ENCODE data around the gene HNF4A.

Gene HNF4A

DNA sequence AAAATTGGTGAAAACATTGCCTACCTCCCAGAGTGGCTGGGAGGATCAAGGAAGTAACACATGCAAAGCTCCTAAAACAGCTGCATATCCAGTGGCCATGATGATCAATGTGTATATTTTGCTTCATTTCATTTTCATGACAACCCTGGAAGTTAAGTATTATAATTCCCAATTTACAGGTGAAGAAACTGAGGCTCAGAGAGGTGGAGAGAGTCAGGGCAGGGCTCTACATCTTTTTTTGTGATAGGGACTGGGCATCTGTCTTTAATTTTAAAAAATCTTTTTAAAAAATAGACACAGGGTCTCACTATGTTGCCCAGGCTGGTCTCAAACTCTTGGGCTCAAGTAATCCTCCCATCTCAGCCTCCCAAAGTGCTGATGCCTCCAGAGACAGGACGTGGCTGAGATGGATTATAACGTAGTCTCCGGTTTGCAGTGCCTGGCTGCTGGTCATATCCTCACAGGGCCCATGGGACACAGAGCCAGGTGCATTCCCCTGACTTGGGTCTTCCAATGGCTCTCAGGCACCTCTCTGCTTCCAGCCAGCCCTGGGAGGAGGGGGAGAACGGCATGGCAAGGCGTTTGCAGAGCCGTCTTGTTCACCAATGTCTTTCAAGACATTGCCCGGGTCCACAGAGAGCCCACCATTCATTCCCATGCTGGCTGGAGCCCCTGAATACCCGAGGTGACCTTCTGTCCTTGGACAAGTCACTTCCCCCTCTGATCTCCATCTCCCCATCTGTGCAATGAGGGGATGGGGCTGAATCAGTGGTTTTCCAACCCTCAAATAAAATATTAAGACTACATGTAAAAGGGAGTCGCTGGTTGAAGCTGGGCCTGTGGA is 38.3 kb downstream of the HNF4A start:
- no peak for DNase-seq

GRCh38 chr20:44394452-44394701 is 38.9 kb downstream of the HNF4A start:
- DNase-seq: no peak

GRCh38 chr20:44394702-44395460 is 39.4 kb downstream of the HNF4A start:
- DNase-seq: no peak

- DNase-seq: no peak
Observed at GRCh38 chr20:44395461-44396340, 40.2 kb downstream of the HNF4A start.

GRCh38 chr20:44396369-44397130 is 41.1 kb downstream of the HNF4A start:
- DNase-seq: no peak

GRCh38 chr20:44398335-44398734 is 42.8 kb downstream of the HNF4A start:
- no peak for DNase-seq

- no peak for DNase-seq
Observed at GRCh38 chr20:44399446-44399845, 43.9 kb downstream of the HNF4A start.

DNA sequence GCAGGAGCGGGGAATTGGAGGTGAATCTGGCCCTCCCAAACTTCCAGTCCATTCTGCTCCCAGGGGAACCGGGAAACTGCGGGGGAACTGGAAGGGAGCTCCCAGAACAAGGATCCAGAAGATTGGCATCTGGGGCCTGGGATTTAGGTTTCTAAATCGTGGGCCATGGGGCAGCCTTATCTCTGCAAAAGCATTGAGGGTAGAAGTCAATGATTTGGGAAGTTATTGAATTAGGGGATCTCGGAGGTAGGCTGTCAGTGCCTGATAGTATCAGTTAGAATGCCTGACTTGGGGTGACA is 45.1 kb downstream of the HNF4A start:
- DNase-seq: no peak

DNA sequence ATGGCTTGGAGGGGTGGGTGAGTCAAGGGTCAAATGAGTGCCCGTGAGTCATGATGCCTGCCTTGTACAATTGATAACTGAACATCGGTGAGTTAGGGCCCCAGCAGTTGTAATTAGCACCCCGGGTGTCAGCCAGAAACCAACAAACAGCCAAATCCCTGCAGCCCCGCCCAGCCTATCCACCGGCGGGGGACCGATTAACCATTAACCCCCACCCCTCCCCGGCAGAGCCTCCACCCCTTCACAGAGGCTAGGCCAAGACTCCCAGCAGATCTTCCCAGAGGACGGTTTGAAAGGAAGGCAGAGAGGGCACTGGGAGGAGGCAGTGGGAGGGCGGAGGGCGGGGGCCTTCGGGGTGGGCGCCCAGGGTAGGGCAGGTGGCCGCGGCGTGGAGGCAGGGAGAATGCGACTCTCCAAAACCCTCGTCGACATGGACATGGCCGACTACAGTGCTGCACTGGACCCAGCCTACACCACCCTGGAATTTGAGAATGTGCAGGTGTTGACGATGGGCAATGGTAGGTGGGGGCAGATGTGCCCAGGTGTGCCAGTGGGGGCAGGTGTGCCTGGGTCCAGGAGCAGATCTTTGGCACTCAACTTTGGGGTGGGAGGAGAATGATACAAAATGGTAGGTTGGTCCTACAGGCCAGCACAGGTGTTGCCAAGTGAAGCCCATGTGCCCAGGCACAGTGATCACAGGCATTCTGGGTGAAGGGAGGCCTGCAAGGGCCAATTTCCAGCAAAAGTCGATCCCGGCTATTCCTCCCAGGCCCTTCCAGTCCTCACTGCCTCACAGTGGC is 45.7 kb downstream of the HNF4A start:
- no peak for DNase-seq

- no peak for DNase-seq
Observed at GRCh38 chr20:44401770-44402390, 46.4 kb downstream of the HNF4A start.

DNA sequence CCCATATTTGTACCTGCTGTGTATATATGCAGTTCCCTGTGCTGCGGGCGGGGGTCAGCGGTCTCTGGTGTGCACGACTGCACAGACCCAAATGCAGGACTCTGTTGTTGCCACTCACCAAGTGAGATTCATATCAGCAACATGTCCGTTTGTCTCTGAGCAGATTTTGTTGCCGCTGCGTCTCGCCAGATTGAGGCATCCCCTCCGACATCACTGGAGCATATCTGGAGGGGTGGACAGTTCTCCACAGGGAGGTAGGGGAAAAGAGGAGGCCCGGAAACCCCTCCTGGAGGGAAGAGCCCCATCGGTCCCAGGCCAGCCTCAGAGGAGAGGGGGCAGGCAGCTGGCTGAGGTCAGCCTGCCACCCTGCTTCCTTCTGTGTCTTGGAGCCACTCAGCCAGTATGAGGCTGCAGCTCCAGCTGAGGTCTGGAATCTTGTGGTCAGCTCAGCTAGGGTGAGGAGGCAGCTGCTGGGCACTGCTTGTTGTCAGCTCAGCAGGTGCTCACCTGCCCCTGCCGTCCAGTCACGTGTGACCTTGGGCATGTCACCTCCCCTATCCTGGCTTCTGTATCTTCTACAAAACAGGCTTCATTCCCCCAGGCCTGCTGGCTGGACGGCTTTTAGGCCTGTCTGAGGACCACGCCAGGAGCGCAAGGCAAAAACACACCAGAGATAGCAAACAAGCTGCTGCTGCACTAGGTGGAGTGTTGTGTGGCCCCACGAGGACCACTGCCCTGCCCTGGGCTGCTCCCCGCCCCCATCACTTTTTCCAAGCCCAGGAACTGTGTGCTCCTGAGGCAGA is 47.1 kb downstream of the HNF4A start:
- DNase-seq: no peak

DNA sequence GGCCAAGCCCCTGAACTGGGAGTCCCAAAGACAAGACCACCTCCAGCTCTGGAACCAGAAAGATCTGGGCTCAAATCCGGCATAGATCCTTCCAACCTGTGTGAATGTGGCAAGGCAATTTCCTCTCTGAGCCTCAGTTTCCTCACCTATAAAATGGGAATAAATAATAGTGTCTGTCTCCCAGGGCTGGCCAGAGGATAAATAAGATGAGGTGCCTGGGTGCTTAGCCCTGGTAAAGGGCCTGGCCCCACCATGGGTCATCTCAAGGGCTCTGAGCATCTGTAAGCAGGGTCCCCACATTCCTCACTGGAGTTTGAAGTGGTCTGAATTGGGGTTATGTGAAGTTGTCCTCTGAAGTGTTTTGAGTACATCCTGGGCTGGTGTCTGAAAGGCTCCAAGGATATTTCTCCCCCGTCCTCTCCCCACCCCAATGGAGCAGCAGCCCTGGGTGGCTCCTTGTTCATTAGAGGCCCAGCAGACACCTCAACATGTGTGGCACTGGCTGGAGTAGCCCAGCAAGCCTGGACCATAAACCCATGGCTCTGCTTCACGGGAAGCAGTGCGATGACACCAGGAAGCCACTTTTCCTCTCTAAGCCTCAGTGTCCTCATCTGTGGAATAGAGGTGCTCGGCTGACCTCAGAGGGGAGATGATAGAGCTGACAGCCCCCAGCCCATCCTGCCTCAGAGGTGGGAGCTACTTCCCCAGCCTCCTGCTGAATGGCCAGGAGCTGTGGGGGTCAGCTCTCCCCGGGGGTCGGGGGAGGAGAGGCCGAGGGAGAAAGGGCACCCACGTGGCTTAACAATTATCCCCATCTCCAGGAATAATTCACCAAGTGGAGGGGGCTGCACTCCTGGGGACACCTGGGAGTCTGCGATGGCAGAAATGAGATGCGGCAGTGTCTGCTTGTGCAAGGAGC is 48.0 kb downstream of the HNF4A start:
- DNase-seq: no peak

- DNase-seq: no peak
Observed at GRCh38 chr20:44404204-44405181, 49.0 kb downstream of the HNF4A start.

DNA sequence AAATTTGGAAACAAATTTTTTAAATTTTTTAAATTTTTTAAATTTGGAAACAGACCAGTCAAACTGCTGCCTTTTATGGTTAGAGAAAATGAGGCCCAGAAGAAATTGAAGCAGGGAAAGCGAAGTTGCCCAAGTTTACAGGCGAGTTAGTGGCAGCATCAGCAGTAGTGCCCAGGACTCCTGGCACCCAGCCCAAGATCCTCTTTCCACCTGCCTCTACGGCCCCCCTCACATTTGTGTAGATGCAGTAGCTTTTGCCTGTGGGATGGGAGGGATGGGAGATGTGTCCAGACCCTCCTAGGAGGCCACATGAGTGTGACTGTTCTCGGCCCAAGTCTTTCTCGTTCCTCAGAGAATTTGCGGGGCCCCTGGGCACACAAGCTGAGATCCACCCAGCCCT is 49.8 kb downstream of the HNF4A start:
- DNase-seq: no peak

- DNase-seq: no peak
Observed at GRCh38 chr20:44405785-44406571, 50.5 kb downstream of the HNF4A start.

DNA sequence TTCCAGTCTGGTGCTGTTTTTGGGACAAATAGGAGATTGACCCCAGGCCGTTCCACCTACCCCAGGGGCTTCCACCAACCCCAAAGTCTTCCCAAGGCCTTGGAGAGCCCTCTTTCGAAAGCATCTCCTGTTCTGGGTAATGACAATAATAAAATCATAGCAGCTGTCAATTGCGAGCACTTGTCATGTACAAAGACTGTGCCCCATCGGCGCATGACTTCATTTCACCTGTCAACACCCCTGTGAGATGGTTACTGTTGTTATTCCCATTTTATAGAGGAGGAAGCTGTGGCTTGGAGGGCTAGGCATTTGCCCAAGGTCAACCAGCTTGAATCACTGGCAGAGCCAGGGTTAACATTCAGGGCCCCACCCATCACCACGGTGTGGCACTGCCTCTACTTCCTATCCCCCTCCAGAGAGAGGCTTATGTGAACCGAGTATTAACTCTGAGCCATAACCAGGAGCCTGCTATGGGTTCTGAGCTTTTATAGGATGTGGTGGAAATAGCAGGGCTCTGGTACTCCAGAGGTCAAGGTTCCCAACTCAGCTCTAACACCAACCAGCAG is 51.2 kb downstream of the HNF4A start:
- no peak for DNase-seq
